Stomach (tissue), 4 donors: ENCODE results near the gene NOMO2.
"Not testable (repeated sequence)": the region's sequence is repeated elsewhere in the genome, so short reads cannot be mapped to it uniquely, and the experiment has no call there.

Experiments
- CTCF ChIP-seq, 7 experiments: fragments of 450-650 bp in 4 of 7; fragments of 200-600 bp in 3 of 7; sonication (generic) in 3 of 7; IDR thresholded peaks; one replicate each; pipeline ENCODE4 v1.5.1; 2016 to 2019; ENCODE audit warnings: antibody characterized with exemption in 7 of 7, control low read depth in 2 of 7, mild to moderate bottlenecking in 1 of 7
- EP300 ChIP-seq: sonication (generic); formaldehyde crosslinking; IDR thresholded peaks from one replicate; pipeline ENCODE4 v1.6.1; 2017; ENCODE audit warnings: antibody characterized with exemption
- POLR2A ChIP-seq, 4 donors: fragments of 450-650 bp; IDR thresholded peaks; one replicate each; pipeline ENCODE4 v1.6.1; 2016; ENCODE audit warnings: antibody characterized with exemption in 4 of 4, control low read depth in 2 of 4, mild to moderate bottlenecking in 1 of 4, moderate library complexity in 1 of 4
- POLR2AphosphoS5 ChIP-seq, 3 donors: sonication (generic); formaldehyde crosslinking; IDR thresholded peaks; one replicate each; pipeline ENCODE4 v1.6.1; 2016; ENCODE audit warnings: antibody characterized with exemption in 3 of 3

GRCh38 chr16:18598582-18598981, 36.7 kb upstream of the NOMO2 start:
- not testable (repeated sequence) for TF ChIP-seq CTCF (IDR thresholded peaks at IDR 0.05); POLR2A (IDR thresholded peaks at IDR 0.05); POLR2AphosphoS5 (IDR thresholded peaks at IDR 0.05); EP300
